Heart right ventricle (tissue), 16 donors: Measurements from ENCODE around the gene CUTC. TPM values are rescaled to one million over a fixed set of nuclear protein-coding genes. Genes with fewer than 3 reads are reported as not detected.

Source experiments
- ATAC-seq, 8 donors: fragments of 200-7000 bp; cut with Tn5 transposase; one replicate each; pipeline ENCODE4 v1.9.1; 2020; ENCODE audit warnings: mild to moderate bottlenecking in 8 of 8, moderate library complexity in 8 of 8, moderate number of reproducible peaks in 1 of 8
- DNase-seq, 2 donors: peaks; one replicate each; pipeline ENCODE4 v3.0.0-alpha.2; 2020
- H3K27ac ChIP-seq, 10 donors: fragments of 200-600 bp; sonication (generic) in 2 of 10; one replicate each; pipeline versions ENCODE4 v1.5.0 to v1.8.0; 2020 to 2022; ENCODE audit warnings: mild to moderate bottlenecking in 3 of 10
- H3K27me3 ChIP-seq, 7 donors: fragments of 200-600 bp; one replicate each; pipeline ENCODE4 v1.8.0; 2021 to 2022; ENCODE audit warnings: mild to moderate bottlenecking in 2 of 7
- H3K36me3 ChIP-seq, 9 donors: fragments of 200-600 bp; sonication (generic) in 1 of 9; one replicate each; pipeline versions ENCODE4 v1.5.0 to v1.8.0; 2020 to 2022; ENCODE audit warnings: mild to moderate bottlenecking in 2 of 9
- H3K4me1 ChIP-seq, 9 donors: fragments of 200-600 bp; sonication (generic) in 1 of 9; one replicate each; pipeline versions ENCODE4 v1.5.0 to v1.8.0; 2020 to 2022; ENCODE audit warnings: mild to moderate bottlenecking in 4 of 9
- H3K4me3 ChIP-seq, 10 donors: fragments of 200-600 bp; sonication (generic) in 2 of 10; one replicate each; pipeline versions ENCODE4 v1.5.0 to v1.8.0; 2020 to 2022; ENCODE audit warnings: mild to moderate bottlenecking in 7 of 10, moderate library complexity in 2 of 10
- H3K9me3 ChIP-seq, 11 donors: fragments of 200-600 bp in 10 of 11; sonication (generic) in 2 of 11; one replicate each; pipeline versions ENCODE4 v1.5.0 to v1.8.0; 2013 to 2022; ENCODE audit warnings: mild to moderate bottlenecking in 2 of 11, control low read depth in 1 of 11, moderate library complexity in 1 of 11
- CTCF ChIP-seq, 9 donors: fragments of 200-600 bp; sonication (generic) in 2 of 9; IDR thresholded peaks; one replicate each; pipeline versions ENCODE4 v1.5.0 to v1.8.0; 2021 to 2022; ENCODE audit warnings: antibody characterized with exemption in 9 of 9, mild to moderate bottlenecking in 5 of 9, moderate library complexity in 1 of 9
- WGBS, 2 donors: extraction: QIAGEN DNeasy Blood & Tissue Kit; methylation state at CpG; one replicate each; pipeline ENCODE4 v1.1.7; 2013; ENCODE audit warnings: inconsistent platforms in 1 of 2; 5-methylcytosine and 5-hydroxymethylcytosine counted together
- intact Hi-C, 10 donors: fragments of 100-400 bp; cut with DNase I; formaldehyde crosslinking; loops; one replicate each; pipeline versions ENCODE4 v1.11.1 to v1.14.2; 2022
- polyA plus RNA-seq, 2 donors: library from polyadenylated mRNA; stranded (reverse); fragments of 200-250 nt; gene quantifications; one replicate each; pipeline ENCODE4 v1.2.3, GENCODE V29; 2013
- total RNA-seq, 10 donors: library from RNA; stranded (reverse); fragmentation: NEBNext Ultra II Directional in 3 of 10; extraction: Animal tissue kit (Norgen Biotek cat#: 25700) in 3 of 10; gene quantifications; one replicate each; pipeline versions ENCODE4 v1.2.1 to v1.2.4, GENCODE V29; 2021 to 2023
- donor health status: Arrhythmogenic right ventricular cardiomyopathy.
- donor health status: ischemic (EF 13 %, LVEDD 7.1; RV severe dilation, severe dysfunction).
- donor health status: healthy with polysubstance abuse.
- donor health status: DM: no; HTN: yes; CAD: no.
- donor health status: DM: no; HTN: no; CAD: no.
- donor health status: ischemic (EF 25% LVEDD 6.9; RV normal size, moderate dysfunction).
- donor health status: ischemic (EF 25% LVEDD 5.7; RV mildly dilated, moderate dysfunction).
- donor health status: healthy.
- donor health status: DM: yes; HTN: yes; CAD: no.
- donor health status: Ischemic cardiomyopathy.
- donor health status: ischemic (EF 35%, LVEDD 5.7; RV mildly dilated, moderate dysfunction).
- donor health status: nonischemic (EF 11% LVEDD 7.7; RV severe dilation, severe dysfunction).
- donor health status: DM: yes; HTN: yes; CAD: no.
- donor health status: PGD.
- donor health status: ischemic (EF 29% LVEDD 5.4; RV normal size, mild dysfunction).
- donor health status: nonischemic (EF 23%, LVEDD 6.1; RV moderate dilation, normal function).

The CUTC gene
- total and polyA plus RNA-seq, 12 donors: 29.7 to 43.7 (median 35.7) TPM

- 82 to 85% methylated on average over 6 of the region's 6 CpGs for WGBS, 2 donors
- TF ChIP-seq CTCF (IDR thresholded peaks at IDR 0.05): no peak
- no peak for ATAC-seq
These were observed 64.9 kb downstream of the CUTC start for GRCh38 chr10:99796928-99797327.

GRCh38 chr10:99798031-99798430, 66.0 kb downstream of the CUTC start:
- ATAC-seq (no peak), DNase-seq (no peak)
- Histone ChIP-seq H3K27me3 (no peaks in the 10 kb centered on the region), H3K4me1 (no peaks in the 10 kb centered on the region), H3K27ac (no peak overlapping the region), H3K9me3 (no peaks in the 10 kb centered on the region), H3K36me3 (no peaks in the 10 kb centered on the region), H3K4me3 (no peak overlapping the region)
- intact Hi-C loops: no loop called here
- 87% methylated on average over 4 of the region's 4 CpGs for WGBS, 2 donors
- TF ChIP-seq CTCF (IDR thresholded peaks at IDR 0.05): no peak

More at GRCh38 chr10:99796928-99797327, 64.9 kb downstream of the CUTC start:
- no peak overlapping the region for H3K27ac ChIP-seq
- DNase-seq: no peak
- intact Hi-C loops: no loop called here
- no peak overlapping the region for H3K4me3 ChIP-seq
- no peaks in the 10 kb centered on the region for H3K4me1 ChIP-seq
- H3K9me3 ChIP-seq: no peaks in the 10 kb centered on the region
- no peaks in the 10 kb centered on the region for H3K36me3 ChIP-seq
- H3K27me3 ChIP-seq: no peaks in the 10 kb centered on the region

GRCh38 chr10:99798920-99799319, 66.9 kb downstream of the CUTC start:
- H3K4me3 ChIP-seq: no peak overlapping the region
- DNase-seq (no peak), ATAC-seq (no peak)
- no peaks in the 10 kb centered on the region for H3K9me3 ChIP-seq
- intact Hi-C loops: no loop called here
- WGBS, 2 donors: 68 to 71% methylated on average over 3 of the region's 3 CpGs
- TF ChIP-seq CTCF (IDR thresholded peaks at IDR 0.05): no peak
- H3K27ac ChIP-seq: no peak overlapping the region
- no peaks in the 10 kb centered on the region for H3K4me1 ChIP-seq
- H3K27me3 ChIP-seq: no peaks in the 10 kb centered on the region
- H3K36me3 ChIP-seq: no peaks in the 10 kb centered on the region

- intact Hi-C loops: no loop called here
- Histone ChIP-seq H3K27me3 (no peaks in the 10 kb centered on the region), H3K4me3 (no peak overlapping the region), H3K36me3 (no peaks in the 10 kb centered on the region), H3K9me3 (no peaks in the 10 kb centered on the region), H3K4me1 (no peaks in the 10 kb centered on the region), H3K27ac (no peak overlapping the region)
- DNase-seq: no peak
- no peak for ATAC-seq
- TF ChIP-seq CTCF (IDR thresholded peaks at IDR 0.05): no peak
- 74 to 77% methylated on average over 4 of the region's 4 CpGs for WGBS, 2 donors
These were observed 67.6 kb downstream of the CUTC start for GRCh38 chr10:99799613-99800012.

GRCh38 chr10:99804471-99804870, 72.4 kb downstream of the CUTC start:
- H3K9me3 ChIP-seq: no peaks in the 10 kb centered on the region
- DNase-seq (no peak), ATAC-seq (no peak)
- no peaks in the 10 kb centered on the region for H3K27me3 ChIP-seq
- H3K4me3 ChIP-seq: no peak overlapping the region
- WGBS, 2 donors: 90% methylated on average over 3 of the region's 3 CpGs
- no peaks in the 10 kb centered on the region for H3K36me3 ChIP-seq
- intact Hi-C loops: no loop called here
- H3K27ac ChIP-seq: no peak overlapping the region
- H3K4me1 ChIP-seq: no peaks in the 10 kb centered on the region
- TF ChIP-seq CTCF (IDR thresholded peaks at IDR 0.05): no peak
